GM13977 (cell line): ENCODE results near the gene KRTAP20-1.

Experiments
- DNase-seq: peaks from one replicate; pipeline ENCODE4 v3.0.0; 2012; ENCODE audit warnings: low spot score
- CTCF ChIP-seq: IDR thresholded peaks from 2 replicates; pipeline ENCODE4 v1.5.1; 2012; ENCODE audit warnings: mild to moderate bottlenecking, control low read depth; ENCODE audit not compliant: insufficient read depth; ENCODE audit errors: extremely low read depth, missing control alignments
- in situ Hi-C: fragments of 300-500 bp; cut with MboI; formaldehyde crosslinking; loops from one replicate; pipeline ENCODE4 v1.12.0; 2022; ENCODE audit warnings: low sequenced_read_pairs, low pct_unique_long_range_greater_than_20kb, mixed read lengths, inconsistent platforms; ENCODE audit not compliant: unreplicated experiment

KRTAP20-1 gene

GRCh38 chr21:30616125-30616524 lies at the start of gene KRTAP20-1:
TSS of gene KRTAP20-1 (plus strand) at chr21:30616425. CDS start at chr21:30616455, 30 bp downstream.
- no peak for DNase-seq
- TF ChIP-seq CTCF: no peak
- in situ Hi-C loops: loop anchor here (25.0 kb wide), 1 partner anchor 96 kb away; the partner anchor contains the start of gene KRTAP21-3

- in situ Hi-C loops: no loop called here
- no peak for DNase-seq
- TF ChIP-seq CTCF: no peak
These were observed 48.6 kb upstream of the KRTAP20-1 start for GRCh38 chr21:30567617-30568016.

- TF ChIP-seq CTCF: no peak
- DNase-seq: no peak
- in situ Hi-C loops: no loop called here
These were observed 38.5 kb upstream of the KRTAP20-1 start for GRCh38 chr21:30577766-30578165.

GRCh38 chr21:30579346-30579745 lies 36.9 kb upstream of the KRTAP20-1 start:
- no peak for TF ChIP-seq CTCF
- in situ Hi-C loops: no loop called here
- no peak for DNase-seq

GRCh38 chr21:30580132-30580531 lies 36.1 kb upstream of the KRTAP20-1 start:
- no peak for DNase-seq
- TF ChIP-seq CTCF: no peak
- in situ Hi-C loops: no loop called here

- TF ChIP-seq CTCF: no peak
- no peak for DNase-seq
- in situ Hi-C loops: no loop called here
These were observed 33.4 kb upstream of the KRTAP20-1 start for GRCh38 chr21:30582870-30583269.

- in situ Hi-C loops: no loop called here
- TF ChIP-seq CTCF: no peak
- DNase-seq: no peak
These were observed 25.9 kb upstream of the KRTAP20-1 start, which contains the start of gene KRTAP22-2 for GRCh38 chr21:30590297-30590696. TSS of gene KRTAP22-2 (minus strand) at chr21:30590397.
